Chondrocyte (in vitro differentiated cells): ENCODE data around the gene PPP6R2. TPM values are rescaled to one million over a fixed set of nuclear protein-coding genes. Genes with fewer than 3 reads are reported as not detected.

Source experiments
- DNase-seq: peaks from one replicate; pipeline ENCODE4 v3.0.0; 2021; ENCODE audit warnings: mixed read lengths, low spot score
- H3K27ac Mint-ChIP-seq: one replicate; pipeline ENCODE4 v1.8.0; 2021; ENCODE audit warnings: mild to moderate bottlenecking, moderate library complexity, mixed read lengths; ENCODE audit not compliant: unreplicated experiment
- H3K27me3 Mint-ChIP-seq: 2 replicates; pipeline ENCODE4 v1.8.0; 2021; ENCODE audit warnings: low read depth, mixed read lengths
- H3K36me3 Mint-ChIP-seq: 2 replicates; pipeline ENCODE4 v1.8.0; 2021; ENCODE audit warnings: low read depth, mixed read lengths
- H3K4me1 Mint-ChIP-seq: 2 replicates; pipeline ENCODE4 v1.8.0; 2021; ENCODE audit warnings: low read depth, mild to moderate bottlenecking, mixed read lengths
- H3K4me3 Mint-ChIP-seq: one replicate; pipeline ENCODE4 v1.8.0; 2021; ENCODE audit warnings: mild to moderate bottlenecking, moderate library complexity, mixed read lengths; ENCODE audit not compliant: unreplicated experiment
- H3K9me3 Mint-ChIP-seq: 2 replicates; pipeline ENCODE4 v1.8.0; 2021; ENCODE audit warnings: low read depth, mixed read lengths
- total RNA-seq: library from RNA; stranded (reverse); gene quantifications from 3 replicates; pipeline ENCODE4 v1.2.1, GENCODE V29; 2021
- TF ChIP-seq, protein P1 (sequence below): fragments of 200-600 bp; sonication (generic); IDR thresholded peaks from 2 replicates; pipeline ENCODE4 v1.5.0; 2021; ENCODE audit warnings: antibody characterized with exemption, mild to moderate bottlenecking, moderate library complexity

The PPP6R2 gene
- total RNA-seq, 1 donor from 2014 or later = 47.1 TPM

DNA sequence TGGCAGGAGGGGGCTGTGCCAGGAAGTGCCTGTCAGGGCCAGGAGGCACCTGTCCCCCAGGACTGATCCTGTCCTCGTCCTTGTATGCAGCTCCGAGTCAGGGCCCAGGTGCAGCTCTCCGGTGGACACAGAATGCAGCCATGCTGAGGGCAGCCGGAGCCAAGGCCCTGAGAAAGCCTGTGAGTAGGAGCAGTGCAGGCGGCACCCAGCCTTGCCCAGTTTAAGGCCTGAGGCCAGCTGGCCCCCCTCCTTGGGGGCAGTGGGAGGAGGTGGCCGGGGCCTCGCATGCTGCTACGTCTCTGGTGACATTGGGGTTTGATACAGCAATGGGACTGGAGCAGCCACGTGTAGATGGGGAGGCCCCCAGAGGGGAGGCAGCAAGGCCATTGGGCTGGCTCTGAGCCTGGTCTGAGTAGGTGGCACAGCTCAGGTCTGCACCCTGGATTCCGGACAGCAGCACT, 96.8 kb downstream of the PPP6R2 start:
- TF ChIP-seq, protein P1, sequence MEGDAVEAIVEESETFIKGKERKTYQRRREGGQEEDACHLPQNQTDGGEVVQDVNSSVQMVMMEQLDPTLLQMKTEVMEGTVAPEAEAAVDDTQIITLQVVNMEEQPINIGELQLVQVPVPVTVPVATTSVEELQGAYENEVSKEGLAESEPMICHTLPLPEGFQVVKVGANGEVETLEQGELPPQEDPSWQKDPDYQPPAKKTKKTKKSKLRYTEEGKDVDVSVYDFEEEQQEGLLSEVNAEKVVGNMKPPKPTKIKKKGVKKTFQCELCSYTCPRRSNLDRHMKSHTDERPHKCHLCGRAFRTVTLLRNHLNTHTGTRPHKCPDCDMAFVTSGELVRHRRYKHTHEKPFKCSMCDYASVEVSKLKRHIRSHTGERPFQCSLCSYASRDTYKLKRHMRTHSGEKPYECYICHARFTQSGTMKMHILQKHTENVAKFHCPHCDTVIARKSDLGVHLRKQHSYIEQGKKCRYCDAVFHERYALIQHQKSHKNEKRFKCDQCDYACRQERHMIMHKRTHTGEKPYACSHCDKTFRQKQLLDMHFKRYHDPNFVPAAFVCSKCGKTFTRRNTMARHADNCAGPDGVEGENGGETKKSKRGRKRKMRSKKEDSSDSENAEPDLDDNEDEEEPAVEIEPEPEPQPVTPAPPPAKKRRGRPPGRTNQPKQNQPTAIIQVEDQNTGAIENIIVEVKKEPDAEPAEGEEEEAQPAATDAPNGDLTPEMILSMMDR = no peak
- Mint-ChIP-seq H3K27me3 (no peaks in the 10 kb centered on the region), H3K27ac (no peak overlapping the region), H3K9me3 (no peaks in the 10 kb centered on the region), H3K36me3 (peaks cover 6% of the 10 kb centered on the region), H3K4me3 (no peak overlapping the region), H3K4me1 (peaks cover 7% of the 10 kb centered on the region)
- DNase-seq = peak; percentile 77

DNA sequence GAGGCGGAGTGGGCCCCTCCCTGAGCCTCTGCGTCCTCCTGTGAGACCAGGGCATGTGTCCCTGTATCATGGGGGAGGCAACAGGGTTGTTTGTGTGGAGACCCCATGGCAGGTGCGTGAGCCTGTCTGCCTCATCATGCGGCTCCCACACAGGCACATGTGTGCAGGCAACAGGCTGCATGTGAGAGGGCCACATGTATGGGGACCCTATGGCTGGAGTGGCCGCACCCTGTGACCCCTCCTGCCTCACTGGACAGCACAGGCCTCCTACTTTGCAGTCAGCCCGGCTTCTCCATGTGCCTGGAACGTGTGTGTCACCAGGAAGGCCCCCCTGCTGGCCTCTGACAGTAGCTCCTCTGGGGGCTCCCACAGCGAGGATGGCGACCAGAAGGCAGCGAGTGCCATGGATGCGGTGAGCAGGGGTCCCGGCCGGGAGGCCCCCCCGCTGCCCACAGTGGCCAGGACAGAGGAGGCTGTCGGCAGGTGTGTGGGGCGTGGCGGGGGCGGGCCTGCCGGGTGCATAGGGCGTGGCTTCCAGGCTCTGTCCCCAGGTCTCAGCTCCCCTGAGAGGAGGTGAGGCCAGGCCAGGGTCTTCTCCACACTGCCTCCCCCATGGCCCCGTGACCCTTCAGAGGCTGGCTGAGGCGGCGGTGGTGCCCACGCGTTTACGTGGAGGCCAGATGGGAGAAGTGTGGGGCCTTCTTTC, 97.6 kb downstream of the PPP6R2 start:
- Mint-ChIP-seq H3K36me3 (peaks cover 3% of the 10 kb centered on the region), H3K27me3 (no peaks in the 10 kb centered on the region), H3K4me1 (peaks cover 15% of the 10 kb centered on the region), H3K4me3 (no peak overlapping the region), H3K9me3 (no peaks in the 10 kb centered on the region), H3K27ac (no peak overlapping the region)
- TF ChIP-seq, protein P1 = no peak
- no peak for DNase-seq

DNA sequence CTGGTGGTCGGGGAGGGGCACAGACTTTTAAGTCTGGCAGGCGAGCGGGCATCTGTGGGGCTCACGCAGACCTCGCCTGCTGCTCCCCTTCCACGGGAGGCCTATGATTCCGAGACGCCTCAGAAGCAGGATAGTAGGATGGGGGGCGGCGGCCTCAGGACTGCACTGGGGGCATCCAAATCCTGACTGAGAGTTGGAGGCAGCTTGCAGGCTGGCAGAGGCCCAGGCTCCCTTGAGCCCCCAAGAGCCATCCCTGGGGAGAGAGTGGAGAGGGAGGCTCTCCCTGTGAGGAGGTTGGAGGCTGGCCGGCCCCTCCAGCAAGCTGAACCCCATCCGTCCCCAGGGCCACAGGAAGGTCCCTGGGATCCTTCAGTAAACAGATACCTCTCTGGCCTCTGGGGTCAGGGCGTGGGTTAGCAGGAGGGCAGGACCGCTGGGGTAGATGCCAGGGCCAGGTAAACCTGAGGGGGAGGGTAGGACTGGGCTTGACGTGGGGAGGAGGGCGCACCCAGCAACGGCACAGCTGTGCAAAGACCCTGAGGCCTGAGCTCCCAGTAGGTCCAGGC, 98.4 kb downstream of the PPP6R2 start:
- peaks cover 3% of the 10 kb centered on the region for H3K36me3 Mint-ChIP-seq
- H3K4me3 Mint-ChIP-seq = no peak overlapping the region
- no peaks in the 10 kb centered on the region for H3K27me3 Mint-ChIP-seq
- peaks cover 17% of the 10 kb centered on the region for H3K4me1 Mint-ChIP-seq
- TF ChIP-seq, protein P1 = no peak
- peak; percentile 86 for DNase-seq
- no peaks in the 10 kb centered on the region for H3K9me3 Mint-ChIP-seq
- H3K27ac Mint-ChIP-seq = no peak overlapping the region

DNA sequence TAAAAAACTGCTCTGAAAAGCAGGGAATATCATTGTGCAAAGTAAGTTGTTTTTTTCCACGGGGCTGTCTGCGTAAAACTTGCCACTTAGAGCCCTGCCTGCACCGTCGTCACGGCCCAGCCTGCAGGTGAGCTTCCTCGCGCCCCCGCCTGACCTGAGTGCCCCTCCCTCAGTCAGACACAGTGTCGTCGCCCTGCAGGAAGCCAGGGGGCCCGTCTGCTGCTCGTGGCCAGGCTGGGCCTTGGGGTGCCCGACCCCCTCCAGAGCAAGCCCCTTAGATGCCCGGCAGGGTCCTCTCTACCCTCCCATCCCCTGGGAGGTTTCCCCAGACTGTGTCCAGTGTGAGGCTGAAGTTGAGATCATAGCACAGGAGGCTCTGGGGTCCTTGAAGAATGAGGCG, 100.1 kb downstream of the PPP6R2 start:
- Mint-ChIP-seq H3K27me3 (no peaks in the 10 kb centered on the region), H3K27ac (peak overlapping the region; percentile 17), H3K9me3 (no peaks in the 10 kb centered on the region), H3K36me3 (peaks cover 5% of the 10 kb centered on the region), H3K4me3 (no peak overlapping the region), H3K4me1 (peaks cover 17% of the 10 kb centered on the region)
- TF ChIP-seq, protein P1 = no peak
- DNase-seq = no peak

DNA sequence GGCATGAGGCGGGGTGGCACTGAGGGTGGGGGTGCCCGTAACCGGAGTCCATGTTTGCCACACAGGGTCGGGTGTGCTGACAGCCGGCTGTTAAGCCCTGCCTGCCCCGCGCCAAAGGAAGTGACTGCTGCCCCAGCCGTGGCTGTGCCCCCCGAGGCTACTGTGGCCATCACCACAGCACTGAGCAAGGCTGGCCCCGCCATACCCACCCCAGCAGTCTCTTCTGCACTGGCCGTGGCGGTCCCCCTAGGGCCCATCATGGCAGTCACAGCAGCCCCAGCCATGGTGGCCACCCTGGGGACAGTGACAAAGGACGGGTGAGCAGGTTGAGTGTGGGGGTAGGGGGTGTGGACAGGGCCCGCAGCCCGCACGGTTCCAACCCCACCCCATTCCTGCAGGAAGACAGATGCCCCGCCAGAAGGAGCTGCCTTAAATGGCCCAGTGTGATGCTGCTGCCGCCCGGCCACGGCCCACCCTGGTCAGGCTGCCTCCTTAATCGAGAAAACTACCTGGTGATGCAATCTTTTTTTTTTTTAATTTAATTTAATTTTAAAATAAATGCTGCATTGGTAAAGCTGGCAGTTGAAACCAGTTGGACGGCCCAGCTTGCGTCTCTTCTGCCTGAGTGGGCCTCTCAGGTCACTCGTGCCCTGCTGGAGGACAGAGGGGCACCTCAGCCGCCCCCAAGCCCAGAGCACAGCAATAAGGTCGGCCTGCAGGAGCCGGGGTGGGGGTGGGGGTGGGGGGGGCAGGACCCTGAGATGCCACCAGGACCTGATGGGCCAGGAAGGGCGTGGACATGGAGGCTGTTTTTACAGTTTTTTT, 100.9 kb downstream of the PPP6R2 start:
- DNase-seq = no peak
- TF ChIP-seq, protein P1 = no peak
- Mint-ChIP-seq H3K9me3 (no peaks in the 10 kb centered on the region), H3K4me1 (peaks cover 17% of the 10 kb centered on the region), H3K27me3 (no peaks in the 10 kb centered on the region), H3K4me3 (no peak overlapping the region), H3K27ac (peak overlapping the region; percentile 36), H3K36me3 (peaks cover 9% of the 10 kb centered on the region)
